ENCODE measurements around the gene C19orf67.

The C19orf67 gene

DNA sequence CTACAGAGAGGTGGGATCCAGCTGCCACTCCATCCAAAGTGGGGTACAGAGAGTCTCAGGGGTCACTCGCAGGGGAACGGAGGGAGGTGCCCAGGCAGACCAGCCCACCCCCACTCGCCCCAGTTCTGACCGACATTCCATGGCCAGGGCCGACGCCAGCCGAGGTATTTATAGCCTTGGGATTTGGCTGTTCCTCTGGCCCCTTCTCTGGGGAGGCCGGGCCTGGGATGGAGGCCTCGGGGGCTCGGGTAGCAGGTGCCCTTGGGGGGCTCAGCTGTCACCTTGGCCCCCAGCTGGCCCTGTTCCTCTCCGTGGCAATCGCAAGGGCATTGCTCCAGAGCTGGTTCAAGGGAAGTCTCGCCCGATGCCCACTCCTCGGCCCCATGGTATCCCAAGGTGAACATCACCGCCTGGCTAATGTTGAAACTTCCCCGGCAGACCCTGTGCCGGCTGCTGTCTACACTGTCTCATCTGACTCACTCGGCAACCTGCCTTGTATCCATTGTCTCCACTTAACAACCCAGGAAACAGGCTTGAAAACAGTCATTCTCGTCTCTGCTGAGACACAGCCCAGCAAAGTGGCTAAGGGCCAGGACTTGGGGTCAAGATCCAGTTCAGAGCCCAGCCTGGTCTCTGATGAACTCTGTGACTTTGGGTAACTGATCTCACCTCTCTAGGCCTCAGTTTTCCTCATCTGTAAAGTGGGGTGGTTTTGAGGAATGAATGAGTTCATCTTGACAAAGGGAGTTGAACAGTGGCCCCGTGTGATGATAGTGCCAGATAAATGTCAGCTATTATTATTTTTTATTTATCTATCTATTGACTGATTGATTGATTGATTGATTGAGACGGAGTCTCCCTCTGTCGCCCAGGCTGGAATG lies 22.2 kb upstream of the C19orf67 start:
- no peak for DNase-seq

DNA sequence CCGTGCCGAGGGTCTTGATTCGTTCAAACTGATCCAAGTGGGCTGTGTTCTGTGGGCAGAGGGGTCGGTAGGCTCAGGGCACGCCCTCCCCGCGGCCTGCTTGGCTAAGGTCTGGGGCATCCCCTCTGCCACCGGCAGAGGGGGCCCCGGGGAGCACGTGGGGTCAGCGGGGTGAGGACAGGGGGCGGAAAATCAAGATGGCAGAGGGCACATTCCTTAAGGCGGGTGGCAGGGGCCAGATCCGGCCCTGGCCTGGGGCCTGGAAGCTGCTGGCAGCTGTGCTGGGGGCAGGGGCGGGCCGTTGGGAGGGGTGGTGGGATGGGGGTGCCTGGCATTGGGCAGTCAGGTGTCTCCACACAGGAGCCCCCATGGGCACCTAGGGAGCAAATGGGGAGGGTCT lies 21.3 kb upstream of the C19orf67 start:
- DNase-seq: no peak

DNA sequence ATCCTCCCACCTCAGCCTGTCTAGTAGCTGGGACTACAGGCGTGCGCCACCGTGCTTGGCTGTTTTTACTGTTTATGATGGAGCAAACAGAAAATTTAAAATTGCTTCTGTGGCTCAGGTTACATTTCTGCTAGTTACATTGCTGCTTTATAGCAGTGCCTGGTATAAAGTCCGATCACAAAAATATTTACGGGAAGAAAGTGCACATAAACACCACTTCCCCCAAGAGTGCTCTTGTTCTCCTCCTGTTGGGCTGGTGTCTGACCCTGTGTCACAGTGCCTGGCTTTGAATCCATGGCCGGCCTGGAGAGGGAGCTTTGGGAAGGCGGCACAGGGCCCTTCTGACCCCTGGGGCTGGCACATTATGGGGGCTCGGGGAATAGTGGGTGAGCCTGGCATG lies 20.1 kb upstream of the C19orf67 start:
- DNase-seq: no peak

DNA sequence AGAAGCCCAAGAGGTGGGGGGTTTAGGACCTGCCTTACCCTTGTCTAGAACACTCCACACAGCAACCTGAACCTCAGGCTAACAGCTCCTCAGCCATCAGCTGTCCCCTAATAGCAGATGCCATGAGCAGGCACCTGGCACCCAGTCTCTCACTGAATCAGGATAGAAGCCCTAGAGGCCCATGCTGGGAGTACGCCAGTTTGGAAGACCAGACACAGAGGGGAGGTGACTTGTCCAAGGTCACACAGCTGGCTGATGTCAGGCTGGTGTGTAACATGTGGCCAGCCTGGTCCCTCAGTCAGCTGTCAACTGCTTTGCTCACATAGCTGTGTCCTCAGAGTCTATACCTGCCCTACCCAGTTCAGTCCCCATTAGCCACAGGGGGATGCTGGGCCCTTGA lies 17.7 kb upstream of the C19orf67 start:
- no peak for DNase-seq

DNA sequence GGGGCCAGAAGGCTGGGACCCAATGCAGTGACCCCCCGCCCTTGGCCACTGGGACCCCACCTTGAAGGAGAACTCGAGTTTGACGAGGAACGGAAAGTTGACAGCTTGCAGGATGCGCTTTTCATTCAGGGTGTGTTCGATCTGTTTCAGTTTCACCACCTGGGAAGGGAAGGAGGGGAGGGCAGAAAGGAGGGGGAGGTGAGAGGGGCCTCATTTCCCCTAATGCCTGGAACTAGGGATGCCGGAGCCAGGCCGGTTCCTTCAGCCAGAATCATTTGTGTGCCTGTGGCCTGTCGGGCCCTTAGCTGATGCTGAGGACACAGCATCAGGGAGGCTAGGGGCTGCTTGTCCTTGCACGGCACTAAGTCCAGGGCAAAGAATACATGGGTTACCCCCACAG lies 17.2 kb upstream of the C19orf67 start:
- DNase-seq: no peak

DNA sequence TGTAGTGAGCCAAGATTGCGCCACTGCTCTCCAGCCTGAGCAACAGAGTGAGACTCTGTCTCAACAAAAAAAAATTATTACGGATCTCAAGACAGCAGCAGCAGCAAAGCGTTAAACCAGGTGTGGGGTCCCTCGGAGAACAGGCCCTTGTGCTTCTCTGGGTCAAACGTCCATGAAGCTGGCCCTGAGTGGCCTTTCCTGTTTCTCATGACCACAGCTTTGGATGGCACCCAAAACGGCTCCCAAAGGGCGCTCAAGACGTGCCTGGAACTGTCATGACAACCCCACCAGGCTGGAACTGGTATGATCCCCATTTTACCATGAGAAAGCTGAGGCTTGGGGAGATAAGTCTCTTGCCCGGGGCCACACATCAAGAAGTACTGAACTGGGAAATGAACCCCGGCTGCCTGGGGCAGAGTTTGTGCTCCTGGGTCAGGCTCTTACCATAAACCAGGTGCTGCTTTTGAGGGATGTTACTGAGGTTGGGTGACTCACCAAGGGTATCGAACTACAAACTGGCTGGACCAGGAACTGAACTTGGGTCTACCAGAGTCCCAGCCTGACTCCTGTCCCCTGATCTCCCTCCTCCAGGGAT lies 16.6 kb upstream of the C19orf67 start:
- DNase-seq: no peak

DNA sequence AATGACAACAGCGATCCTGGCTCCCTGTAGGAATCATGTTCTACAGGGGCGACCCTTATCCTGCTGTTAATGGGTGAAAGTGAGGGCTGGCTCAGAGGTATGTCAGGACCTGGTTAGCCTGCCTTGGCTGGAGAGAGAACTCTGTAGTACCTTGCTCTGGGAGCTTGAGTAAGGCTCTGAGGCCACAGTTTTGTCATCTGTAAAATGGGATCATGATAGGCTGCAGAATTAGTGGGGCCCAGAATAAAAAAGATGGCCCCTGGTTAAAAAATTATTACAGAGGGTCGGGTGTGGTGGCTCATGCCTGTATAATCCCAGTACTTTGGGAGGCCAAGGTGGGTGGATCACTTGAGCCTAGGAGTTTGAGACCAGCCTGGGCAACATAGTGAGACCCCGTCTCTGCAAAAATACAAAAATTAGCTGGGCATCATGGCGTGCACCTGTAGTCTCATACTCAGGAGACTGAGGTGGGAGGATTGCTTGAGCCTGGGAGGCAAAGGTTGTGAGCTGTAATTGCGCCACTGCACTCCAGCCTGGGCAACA lies 15.5 kb upstream of the C19orf67 start:
- DNase-seq: no peak

DNA sequence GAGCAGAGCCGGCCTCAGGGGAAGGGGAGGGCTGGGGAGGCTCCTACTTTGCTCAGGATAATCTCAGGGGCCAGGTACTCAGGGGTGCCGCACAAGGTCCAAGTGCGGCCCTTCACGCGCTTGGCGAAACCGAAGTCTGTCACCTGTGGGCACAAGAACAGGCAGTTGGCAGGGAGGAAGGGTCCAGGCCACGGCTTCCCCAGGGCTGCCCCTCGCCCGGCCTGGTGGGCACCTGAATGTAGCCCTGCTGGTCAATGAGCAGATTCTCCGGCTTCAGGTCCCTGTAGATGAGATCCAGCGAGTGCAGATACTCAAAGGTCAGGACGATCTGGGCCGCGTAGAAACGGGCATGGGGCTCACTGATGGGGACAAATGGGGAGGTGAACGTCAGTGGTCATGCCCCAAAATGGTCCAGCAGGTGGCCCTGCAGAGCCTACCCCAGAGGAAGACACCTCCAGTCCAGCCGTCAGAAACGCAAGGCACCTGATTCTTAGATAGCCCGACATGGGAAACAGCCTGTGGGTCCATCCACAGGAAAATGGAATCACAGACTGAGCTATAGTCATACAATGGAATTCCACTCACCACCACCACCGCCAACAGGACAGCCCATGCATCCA lies 12.1 kb upstream of the C19orf67 start:
- no peak for DNase-seq

DNA sequence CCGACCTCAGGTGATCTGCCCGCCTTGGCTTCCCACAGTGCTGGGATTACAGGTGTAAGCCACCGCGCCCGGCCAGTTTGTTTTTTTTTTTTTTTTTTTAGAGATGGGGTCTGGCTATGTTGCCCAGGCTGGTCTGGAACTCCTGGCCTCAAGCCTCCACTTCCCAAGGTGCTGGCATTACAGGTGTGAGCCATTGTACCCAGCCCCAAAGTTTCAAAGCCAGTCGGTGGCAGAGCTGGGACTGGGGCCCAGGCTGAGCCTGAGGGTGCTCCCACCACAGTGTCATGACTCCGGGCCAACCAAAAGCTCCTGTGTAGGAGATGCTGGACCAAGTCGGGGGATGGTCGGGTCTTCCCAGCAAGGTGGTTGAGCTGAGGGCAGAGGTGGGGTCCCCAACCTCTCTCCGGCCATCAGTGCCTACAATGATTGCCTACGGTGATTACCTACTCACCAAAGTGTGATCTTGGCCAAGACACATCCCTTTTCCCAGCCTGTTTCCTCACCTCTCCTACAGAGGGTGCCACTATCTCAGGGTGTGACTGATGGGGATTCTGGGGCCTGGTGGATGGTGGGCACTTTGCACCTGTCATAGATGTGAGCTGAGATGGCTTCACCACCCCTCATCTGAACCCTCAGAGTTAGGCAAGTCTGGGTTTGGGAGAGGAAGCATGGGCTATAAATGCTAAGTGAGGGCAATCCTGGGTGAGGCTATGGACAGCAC lies 10.8 kb upstream of the C19orf67 start:
- no peak for DNase-seq

DNA sequence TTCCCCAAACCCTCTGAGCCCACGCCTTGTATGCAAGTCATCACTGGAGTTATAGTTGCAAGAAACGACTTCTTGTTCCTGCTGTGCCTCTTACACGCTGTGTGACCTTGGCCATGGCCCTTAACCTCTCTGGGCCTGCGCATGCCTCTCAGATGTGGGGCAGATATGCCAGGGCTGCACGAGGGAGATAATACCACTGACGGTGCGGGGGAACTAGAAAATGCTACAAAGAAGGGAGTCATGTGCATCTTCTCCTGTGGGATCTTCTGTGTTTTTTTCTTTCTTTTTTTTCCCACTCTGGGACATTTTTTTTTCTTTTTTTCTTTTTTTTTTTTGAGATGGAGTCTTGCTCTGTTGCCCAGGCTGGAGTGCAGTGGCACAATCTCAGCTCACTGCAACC lies 9.3 kb upstream of the C19orf67 start:
- DNase-seq: no peak

DNA sequence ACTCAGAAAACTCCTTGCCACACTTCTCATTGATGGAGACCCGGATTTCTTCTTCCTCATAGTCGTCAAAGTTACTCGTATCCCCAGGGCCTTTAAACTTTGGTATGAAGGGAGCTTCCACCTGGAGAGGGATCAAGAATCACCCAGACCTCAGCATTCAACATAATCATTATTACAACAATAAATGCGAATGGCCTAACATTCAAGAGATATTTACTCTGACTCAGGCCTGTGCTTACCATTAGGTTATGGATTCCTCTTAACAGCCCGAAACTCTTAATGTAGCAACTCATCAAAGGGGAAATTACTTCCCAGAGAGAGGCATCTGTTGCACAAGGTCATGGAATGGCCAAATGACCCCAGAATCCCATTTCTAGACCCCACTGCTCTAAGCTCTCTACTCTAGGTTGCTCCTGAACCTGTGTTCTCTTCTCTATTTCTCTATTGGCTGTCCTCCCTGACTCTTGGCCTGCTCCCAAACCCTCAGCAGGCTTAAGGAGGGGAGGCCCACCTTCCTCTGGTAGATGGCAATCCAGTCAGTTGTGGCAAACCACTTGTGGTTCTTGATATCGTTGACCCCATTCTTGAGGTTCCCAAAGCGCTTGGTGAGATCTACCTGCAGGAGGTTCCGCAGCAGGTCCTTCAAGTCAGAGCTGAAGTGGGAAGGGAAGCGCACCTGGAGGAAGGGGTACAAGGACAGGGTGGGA lies 7.7 kb upstream of the C19orf67 start:
- DNase-seq: no peak

DNA sequence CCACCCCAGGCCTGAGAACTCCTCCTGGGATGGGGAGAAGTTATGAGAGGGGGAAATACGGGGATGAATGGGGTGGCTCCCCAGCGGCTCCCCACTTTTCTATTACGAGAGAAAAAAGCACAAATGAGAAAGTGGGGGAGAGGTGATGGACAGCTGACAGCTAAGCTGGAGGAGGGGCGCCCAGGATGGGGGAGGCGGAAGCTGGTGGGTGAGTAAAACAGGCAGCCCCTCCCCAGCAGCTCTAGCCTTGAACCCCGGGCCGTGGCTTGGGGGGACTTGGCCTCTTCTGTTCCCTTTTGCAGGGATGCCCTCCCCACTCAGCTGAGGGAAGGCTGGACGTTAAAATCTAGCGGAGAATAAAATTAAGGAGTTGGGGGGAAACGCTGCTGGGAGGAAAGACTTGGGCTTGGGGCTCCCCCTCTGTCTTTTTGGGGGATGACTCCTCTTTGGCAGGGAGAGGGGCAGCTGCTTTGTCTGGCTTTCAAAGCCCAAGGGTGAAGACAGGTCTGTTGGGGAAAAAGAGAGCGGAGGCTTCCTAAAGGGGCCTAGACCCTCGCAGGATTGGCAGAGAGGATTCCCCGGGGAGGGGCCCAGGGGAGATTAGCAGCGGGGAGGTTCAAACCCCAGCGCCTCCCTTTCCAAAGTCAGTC lies 6.4 kb upstream of the C19orf67 start:
- no peak for DNase-seq

DNA sequence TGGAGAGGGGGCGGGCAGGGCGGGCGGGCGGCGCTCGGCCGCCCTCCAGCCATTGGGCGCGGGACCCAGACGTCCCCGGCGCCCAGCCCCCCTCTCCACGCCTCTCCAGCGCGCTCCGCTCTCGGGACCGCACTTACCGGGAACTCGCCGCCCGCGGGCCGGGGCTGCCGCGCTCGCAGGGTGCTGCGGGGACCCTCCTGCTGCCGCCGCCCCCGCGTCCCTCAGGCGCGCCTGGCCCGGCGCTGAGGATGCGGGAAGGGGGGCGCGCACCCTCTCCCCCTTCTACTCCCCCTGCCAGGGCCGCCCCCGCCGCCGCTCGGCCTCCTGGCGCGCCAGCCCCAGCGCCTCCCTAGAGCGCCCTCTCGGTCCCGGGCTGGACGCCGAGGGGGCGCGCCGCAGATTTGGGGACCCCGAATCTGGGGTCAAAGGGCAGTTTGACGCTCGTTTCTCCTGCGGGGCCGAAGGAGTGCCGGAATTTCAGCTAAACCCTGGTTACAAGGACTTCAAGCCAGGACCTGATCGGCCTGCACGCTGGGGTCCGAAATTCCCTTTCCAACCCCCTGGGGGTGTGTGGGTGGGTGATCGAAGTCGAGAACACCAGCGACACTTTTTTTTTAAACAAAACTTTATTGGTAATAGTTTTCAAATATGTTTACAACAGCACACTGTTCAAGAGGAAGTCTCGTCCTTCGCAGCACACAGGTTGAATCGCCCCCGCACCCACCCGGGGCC lies 5.7 kb upstream of the C19orf67 start:
- peak; percentile 74 for DNase-seq

DNA sequence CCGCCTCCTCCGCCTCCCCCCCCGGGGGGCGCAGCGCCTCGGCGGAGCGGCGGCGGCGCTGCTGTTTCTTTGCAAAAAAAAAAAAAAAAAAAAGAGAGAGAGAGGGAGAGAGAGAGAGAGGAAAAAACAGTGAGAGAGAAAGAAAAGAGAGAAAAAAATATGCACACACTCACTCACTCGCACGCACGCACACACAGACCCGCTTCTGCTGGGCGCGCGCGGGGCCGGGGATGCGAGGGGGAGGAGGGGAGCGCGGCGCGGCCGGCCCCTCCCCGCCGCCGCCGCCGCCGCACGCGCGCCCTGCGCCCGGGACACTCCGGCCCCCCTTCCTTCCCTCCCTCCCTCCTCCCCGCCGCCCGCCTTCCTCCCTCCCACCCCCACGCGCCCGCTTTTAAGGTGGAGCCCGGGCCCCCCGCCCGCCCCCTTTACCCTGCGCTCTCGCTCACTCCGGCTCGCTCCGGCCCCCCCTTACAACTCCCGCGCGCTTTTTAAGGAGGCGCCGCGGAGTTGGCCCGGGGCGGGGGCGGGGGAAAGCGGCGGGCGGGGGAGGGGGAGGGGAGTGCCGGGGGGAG lies 5.0 kb upstream of the C19orf67 start, which contains the start of gene SAMD1:
SAMD1 (minus strand) TSS at position 243 of the 572 bp plus-strand sequence.
- DNase-seq: peak; percentile 80

DNA sequence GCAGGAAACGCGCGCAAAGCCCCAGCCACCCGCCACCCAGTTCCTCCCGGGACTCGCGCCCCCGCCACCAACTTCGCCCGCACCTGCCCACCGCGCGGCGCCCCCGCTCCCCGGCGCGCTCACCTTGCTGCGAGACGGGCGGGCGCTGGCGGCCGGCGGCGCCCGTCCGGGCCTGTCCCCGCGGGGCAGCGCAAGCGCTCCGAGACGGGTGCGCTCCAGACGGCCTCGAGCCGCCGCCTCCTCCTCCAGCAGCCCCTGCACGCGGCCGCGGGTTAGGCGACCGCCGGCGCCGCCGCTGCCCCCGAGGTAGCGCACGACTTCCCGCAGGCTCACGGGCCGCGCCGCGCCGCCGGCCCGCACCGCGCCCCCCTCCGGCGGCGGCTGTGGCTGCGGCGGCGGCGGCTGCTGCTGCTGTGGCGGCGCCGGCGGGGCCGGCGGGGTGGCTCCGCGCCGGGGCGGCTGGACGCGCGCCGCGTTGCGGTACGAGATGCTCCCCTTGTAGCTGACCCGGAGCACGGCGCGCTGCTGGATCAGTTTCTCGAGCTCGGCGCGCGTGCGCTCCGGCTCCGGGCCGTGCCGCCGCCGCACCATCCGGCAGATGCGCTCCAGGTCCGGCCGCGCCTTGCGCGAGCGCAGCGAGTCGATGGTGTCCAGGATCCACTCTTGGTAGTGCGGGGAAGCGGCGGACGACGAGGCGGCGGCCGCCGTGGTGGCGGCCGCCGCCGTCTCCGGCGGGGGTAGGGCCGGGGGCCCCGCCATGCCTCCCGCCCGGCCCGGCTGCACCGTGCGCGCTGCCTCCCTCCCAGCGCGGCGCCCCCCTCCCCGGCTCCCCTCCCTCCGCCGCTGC lies 4.3 kb upstream of the C19orf67 start:
- DNase-seq: no peak

DNA sequence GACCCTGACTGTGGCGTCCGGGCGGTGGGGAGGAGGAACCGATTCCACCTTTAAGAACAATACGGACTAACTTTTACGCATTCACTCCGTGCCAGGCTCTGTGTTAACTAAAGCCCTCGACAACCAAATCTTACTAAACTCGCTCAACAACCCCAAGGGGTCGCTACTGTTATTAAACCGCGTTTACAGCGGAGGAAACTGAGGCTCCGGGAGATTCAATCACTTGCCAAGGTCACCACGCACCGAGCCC lies 3.8 kb upstream of the C19orf67 start:
- no peak for DNase-seq

DNA sequence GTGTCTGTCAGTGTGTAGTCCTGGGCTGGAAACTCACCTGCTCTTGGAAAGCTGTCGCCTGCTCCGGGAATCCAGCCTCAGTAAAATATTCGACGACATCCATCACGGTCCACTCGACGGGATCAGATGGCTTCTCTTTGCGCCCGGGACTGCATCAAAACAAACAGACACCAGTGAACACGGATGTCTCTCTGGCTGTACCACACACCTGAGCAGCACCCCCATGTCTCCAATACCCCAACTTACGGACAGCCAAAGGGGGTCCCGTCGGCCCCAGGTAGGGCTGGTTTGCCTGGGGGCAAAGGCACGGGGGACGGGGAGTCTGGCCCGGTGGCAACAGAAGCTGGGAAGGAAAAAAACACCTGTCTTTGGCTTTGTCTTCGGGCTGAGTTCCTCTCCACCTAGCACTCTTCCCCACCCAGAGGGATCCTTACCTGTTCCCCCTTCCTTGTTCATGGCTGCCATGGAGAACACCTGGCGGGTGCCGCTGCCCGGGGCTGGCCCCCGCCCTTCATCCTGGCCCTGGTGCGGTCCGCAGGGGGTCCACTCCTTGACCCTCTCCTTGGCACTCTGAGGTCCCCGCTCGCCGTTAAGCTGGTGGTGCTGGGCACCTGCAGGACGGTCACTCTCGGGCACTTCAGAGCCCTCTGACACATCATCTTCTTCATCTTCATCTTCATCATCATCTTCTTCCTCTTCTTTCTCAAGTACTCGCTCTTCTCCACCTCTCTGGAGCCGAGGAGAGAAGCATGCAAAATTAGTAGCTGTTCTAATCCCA lies 3.2 kb upstream of the C19orf67 start:
- DNase-seq: no peak

DNA sequence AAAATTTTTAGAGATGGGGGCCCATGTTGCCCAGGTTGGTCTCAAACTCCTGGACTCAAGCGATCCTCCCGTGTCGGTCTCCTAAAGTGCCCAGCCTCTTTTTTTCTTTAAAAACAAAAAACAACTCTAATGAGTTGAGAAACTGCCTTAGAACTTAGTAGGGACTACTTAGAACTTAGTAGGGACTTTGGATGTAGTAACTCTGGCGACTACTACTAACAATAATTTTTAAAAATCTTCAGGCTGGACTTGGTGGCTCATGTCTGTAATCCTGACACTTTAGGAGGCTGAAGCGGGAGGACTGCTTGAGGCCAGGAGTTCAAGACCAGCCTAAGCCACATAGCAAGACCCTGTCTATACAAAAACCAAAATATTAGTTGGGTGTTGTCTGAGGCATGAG lies 515 bp upstream of the C19orf67 start:
- DNase-seq: no peak

DNA sequence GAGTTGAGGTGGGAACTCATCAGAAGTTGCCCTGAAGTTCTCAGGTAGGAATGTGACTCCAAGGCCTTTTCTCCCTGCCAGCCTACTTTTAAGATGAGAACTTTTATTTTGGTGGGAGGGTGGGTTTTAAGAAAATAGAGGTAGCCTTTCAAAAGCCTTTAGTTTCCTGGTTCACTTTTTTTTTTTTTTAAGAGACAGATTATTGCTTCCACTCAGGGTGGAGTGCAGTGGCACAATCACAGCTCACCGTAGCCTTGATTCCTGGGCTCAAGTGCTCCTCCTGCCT lies 3.0 kb downstream of the C19orf67 start:
- no peak for DNase-seq

Data from NCI-H1105 (cell line).